ENCODE results near the gene IGSF3.

DNA sequence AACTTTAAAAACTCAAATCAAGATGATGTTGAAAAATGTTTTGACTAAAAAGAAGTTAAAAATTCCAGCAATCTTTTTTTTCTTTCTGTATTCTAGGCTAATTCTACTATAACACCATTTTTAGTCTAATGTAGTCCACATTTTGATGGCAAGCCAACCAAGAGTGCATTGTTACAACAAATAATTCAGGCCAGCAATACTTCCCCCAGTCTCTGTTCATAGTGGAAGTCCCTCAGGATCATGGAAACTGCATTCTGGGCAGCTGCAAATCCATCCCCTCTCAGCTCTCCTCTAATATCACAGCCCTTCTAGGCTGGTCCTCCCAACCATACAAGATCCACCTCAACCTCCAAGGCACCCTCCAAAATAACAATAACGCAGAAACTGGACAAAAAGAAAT is 89.0 kb downstream of the IGSF3 start:
- TF ChIP-seq, protein P1, sequence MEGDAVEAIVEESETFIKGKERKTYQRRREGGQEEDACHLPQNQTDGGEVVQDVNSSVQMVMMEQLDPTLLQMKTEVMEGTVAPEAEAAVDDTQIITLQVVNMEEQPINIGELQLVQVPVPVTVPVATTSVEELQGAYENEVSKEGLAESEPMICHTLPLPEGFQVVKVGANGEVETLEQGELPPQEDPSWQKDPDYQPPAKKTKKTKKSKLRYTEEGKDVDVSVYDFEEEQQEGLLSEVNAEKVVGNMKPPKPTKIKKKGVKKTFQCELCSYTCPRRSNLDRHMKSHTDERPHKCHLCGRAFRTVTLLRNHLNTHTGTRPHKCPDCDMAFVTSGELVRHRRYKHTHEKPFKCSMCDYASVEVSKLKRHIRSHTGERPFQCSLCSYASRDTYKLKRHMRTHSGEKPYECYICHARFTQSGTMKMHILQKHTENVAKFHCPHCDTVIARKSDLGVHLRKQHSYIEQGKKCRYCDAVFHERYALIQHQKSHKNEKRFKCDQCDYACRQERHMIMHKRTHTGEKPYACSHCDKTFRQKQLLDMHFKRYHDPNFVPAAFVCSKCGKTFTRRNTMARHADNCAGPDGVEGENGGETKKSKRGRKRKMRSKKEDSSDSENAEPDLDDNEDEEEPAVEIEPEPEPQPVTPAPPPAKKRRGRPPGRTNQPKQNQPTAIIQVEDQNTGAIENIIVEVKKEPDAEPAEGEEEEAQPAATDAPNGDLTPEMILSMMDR (IDR thresholded peaks at IDR 0.05): no peak
- TF ChIP-seq POLR2A (IDR thresholded peaks at IDR 0.05): no peak
